Measurements from ENCODE around the gene GAB1.
A peak's percentile ranks its signal among the peaks of the same experiment; 100 is the strongest.

Gene GAB1

DNA sequence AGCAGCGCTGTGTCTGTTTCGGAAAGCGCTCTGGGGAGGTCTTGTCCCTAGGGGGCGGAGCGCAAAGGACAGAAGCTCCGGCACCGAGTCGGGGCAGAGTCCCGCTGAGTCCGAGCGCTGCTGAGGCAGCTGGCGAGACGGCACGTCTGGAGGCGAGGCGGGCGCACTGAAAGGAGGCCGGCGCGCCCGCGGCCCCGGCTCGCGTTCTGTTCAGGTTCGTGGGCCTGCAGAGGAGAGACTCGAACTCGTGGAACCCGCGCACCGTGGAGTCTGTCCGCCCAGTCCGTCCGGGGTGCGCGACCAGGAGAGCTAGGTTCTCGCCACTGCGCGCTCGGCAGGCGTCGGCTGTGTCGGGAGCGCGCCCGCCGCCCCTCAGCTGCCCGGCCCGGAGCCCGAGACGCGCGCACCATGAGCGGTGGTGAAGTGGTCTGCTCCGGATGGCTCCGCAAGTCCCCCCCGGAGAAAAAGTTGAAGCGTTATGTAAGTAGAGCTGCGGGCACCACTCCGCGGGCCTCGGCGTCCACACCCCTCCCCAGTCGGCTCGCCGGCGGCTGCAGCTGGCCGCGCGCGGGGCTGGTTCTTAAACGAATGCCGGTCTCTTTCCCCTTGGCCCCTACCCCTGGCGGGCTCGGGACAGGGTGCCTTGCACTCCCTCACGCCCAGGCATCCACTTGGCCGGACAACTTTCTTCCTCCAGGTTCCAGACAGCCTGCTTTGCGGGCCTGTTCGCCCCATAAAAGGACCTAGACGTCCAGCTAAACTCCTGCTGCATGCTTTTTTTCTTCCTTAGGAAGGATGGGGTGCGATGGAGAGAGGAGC lies at the start of gene GAB1:
Gene GAB1 (plus strand): TSS at position 96 of the 819 bp plus-strand sequence. CDS start 313 bp downstream, at position 409.
- peak in 42 of 56 donors; percentile 18 to 89 (median 71) for DNase-seq

DNA sequence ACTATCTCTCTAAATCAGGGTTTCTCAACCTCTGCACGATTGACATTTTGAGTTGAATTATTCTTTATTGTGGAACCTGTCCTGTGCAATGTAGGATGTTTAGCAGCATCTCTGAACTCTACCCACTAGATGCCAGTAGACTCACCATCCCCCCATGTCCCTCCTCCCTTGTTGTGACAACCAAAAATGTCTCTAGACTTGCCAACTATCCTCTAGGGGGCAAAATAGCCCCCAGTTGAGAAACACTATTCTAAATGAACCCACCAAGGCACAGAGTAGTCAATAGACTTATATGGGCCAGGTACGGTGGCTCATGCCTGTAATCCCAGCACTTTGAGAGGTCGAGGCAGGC lies 49.1 kb upstream of the GAB1 start:
- no peak for DNase-seq

DNA sequence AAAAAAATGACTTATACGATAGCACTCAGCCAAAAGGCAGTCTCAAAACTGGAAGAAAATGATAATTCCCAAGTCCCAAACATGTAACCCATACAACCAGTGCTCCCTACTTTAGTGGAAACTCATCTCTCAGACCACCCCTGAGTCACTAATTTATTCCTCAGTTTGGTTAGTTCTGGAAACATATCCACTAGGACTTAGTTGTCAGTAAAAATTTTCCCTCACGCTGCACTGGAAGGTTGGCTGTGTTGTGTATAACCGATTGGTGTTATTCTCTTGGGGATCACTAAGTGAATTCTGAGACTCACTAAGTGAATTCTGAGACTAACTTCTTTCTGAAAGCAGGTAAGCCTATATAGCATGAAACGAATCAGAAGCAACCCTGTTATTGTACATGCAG lies 48.5 kb upstream of the GAB1 start:
- DNase-seq: no peak

DNA sequence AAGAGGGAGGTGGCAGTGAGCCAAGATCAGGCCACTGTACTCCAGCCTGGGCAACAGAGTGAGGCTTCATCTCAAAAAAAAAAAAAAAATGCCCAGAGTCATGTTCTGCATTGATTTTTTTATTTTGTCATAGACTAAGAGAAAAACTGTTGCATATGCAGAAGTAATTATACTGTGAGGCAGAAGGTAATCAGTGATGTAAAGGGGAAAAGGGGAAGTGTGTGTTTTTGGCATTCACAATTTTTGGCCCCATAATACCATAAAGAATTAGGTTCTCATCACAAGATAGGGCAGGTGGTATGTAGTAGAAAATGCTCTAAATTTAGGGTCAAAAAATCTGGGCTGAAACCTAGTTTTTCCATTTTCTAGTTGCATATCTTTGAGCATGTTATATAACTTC lies 47.3 kb upstream of the GAB1 start:
- DNase-seq: no peak

DNA sequence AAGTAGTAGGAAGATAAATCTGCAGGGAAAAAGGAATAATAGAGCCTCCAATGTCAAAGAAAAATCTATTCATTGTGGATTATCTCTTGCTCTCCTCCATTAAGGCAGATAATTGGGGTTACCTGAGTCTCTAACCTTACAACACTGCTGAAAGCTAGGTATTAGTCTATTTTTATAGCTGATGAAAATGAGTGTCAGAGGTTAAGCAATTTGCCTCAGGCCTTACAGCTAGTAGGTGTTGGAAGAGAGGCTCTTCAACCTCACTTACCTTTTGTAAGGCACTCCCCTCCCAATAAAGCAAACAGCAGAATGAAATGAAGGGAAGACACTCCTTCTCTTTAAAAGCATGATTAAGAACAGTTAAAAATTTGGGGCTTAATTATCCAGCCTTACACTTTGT lies 45.4 kb upstream of the GAB1 start:
- no peak for DNase-seq

DNA sequence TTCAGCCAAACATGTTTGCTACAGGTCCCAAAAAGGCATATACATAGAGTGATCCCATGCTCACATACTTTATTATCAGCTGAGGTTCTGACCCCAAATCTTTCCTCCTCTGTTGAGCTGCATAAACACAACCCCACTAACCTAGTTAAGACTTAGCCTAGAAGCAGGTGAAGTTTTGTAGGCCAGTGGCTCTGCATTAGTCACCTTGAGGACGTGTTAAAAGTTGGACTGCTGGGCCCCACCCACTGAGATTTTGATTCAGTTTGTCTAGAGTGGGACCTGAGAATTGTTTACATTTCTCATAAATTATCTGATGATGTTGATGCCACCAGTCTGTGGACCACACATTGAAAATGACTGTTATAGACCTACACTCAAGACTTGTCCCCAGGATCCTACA lies 43.8 kb upstream of the GAB1 start:
- no peak for DNase-seq

DNA sequence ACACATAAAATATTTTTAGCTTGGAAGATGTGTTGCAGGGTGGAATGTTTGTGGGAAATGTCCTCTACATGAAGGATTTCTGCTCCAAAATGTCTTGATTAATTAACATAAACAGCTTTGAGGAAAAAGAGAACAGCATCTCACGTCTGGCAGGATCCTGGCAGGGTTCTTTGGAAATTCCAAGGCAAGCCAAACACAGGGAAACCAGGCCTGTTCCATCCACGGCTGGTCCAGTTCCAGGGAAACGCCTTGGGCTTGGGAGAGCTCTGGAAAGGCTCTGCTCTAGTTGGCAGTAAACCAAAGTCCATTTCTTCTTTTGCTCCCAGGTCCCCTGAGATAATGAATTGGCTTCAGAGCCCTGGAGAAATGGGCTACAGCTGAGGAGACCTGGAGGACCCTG lies 42.4 kb upstream of the GAB1 start:
- DNase-seq: peak in 13 of 56 donors; percentile 0 to 34 (median 4)

DNA sequence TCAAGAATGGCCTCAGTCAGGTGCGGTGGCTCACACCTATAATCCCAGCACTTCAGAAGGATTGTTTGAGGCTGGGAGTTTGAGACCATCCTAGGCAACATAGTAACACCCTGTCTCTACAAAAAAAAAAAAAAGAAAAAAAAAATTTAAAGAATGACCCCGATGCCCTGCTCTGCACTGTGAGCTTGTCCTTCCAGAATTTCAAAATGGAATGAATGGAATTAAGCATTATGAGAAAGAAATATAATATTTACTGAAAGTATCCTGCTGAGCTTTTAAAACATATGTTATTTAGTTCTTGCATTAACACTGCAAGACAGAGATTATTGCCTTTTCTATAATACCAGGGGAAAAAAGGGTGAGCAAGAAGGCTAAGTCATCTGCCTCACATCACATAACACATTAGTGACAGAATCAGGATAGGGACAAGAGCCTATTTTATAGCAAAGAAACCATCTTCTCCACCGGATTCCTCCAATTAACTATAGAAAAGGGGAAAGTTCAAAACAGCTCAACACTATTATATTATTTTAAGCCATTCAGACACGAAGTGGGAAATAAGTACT lies 41.9 kb upstream of the GAB1 start:
- no peak for DNase-seq

DNA sequence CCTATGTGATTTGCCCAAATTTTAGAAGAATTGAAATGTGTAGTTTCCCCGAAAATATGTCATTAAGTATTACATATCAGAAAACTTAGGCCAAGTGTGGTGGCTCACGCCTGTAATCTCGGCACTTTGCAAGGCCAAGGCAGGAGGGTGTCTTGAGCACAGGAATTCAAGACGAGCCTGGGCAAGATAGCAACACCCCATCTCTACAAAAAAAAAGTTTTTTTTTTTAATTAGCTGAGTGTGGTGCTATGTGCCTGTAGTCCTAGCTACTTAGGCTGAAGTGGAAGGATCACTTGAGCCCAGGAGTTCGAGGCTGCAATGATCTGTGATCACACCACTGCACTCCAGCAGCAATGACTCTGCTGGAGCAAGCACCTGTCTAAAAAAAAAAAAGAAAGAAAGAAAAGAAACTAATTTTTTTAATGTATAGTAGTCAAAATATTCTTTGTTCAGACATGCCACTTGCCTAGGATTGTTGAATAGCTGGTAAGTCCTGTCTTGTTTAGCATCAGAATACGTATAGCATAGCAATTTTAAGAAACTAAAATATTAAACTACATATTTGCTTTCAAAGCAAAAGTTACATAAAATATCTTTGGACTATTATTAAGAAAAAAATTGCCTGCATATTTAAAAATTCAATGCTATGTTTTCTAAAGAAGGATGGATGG lies 40.1 kb upstream of the GAB1 start:
- no peak for DNase-seq

DNA sequence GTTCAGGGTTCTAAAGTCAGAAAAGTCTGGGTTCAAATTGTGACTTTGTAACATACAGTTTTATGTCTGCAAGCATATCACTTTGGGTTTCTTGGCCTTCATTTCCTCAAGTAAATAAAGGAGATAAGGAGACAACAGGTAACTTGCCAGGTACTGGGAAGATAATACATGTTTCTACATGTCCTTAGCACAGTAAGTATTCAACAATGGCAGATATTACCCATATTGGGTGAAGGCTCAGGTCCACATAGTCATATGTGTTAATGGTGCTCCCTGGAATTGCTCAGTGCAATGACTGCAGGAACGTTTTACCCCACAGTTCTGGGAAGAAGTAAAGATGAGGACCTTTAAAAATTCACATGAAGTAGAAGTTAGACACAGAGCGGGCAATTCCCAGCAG lies 35.8 kb upstream of the GAB1 start:
- DNase-seq: no peak

DNA sequence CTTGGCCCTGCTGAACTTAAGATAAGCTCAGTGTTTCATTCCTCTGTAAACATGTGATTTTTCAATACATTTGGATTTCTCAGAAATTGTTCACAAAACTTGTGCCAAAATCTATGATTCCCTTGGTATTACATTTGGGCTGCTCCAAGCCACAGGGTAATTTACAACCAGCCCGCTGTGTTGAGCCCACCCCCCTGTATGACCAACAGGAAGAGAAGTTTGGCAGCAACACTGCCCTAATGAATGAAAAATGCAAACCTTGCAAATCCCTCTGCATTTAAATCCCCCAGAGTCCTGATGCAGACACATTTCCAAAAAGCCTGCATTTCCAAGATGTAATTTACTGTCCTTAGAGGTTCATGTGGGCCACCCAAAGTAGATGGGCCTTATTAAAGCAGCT lies 34.1 kb upstream of the GAB1 start:
- DNase-seq: no peak

DNA sequence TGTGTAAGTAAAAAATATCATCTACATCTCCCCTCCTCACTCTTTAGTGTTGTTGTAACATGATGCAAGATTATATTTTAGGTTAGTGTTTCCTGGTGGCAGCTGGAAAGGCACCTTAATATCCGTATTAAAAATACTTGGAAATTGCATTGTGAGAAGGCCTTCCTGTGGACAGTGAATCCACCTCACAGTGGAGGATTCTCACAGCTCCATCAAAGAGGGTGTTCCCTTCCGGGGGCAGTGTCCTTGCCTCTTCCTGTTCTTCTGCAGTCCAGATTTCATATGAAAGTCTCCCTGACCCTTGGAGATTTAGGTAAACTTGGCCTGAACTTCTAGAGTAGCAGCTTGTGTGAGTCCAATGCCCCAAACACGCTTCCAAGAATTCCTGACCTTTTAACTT lies 29.9 kb upstream of the GAB1 start:
- DNase-seq: no peak

DNA sequence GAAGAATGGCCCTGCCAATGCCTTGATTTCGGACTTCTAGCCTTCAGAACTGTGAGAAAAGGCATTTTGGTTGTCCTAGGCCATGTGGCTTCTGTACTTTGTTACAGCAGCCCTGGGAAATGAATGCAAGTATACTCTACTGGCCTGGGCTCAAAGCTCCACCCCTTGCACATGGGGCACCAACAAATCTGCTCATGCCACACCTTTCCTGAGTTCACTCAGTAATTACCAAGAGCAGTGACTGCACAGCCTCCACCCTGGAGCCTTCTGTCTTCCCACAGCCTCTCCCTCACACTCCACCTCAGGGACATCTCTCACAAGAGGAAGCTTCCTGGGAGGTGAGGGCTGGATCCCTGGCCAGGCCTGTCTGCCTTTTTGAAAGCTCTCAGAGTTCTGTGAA lies 29.1 kb upstream of the GAB1 start:
- no peak for DNase-seq

DNA sequence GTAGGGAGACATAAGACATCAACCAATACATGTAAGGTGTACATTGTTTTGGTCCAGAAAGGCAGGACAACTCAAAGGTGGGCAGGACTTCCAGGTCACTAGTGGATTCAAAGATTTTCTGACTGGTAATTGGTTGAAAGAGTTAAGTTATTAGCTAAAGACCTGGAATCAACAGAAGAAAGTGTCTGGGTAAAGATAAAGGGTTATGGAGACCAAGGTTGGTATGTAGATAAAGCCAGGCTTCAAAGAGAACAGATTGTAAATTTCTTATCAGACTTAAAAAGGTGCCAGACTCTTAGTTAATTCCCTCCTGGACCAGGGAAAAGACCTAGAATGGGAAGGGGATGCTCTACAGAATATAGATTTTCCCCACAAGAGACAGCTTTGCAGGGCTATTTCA lies 28.3 kb upstream of the GAB1 start:
- DNase-seq: no peak

DNA sequence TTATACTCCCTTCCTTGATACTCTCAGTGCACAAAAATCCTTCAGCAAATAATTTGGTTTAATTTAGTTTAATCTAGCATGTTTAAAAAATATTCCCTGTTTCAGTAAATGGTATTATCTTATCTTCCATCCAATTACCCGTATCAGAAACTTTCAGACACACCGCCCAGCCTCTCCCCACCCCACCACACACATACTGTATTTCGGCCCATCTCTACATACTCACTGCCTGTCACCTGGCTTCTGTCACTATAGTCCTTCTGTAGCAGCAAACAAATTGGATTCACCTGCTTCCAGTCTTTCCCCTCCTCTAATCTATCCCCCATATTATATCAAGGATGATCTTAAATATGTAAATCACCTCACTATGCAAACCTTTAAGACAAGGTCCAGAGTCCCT lies 24.8 kb upstream of the GAB1 start:
- no peak for DNase-seq

DNA sequence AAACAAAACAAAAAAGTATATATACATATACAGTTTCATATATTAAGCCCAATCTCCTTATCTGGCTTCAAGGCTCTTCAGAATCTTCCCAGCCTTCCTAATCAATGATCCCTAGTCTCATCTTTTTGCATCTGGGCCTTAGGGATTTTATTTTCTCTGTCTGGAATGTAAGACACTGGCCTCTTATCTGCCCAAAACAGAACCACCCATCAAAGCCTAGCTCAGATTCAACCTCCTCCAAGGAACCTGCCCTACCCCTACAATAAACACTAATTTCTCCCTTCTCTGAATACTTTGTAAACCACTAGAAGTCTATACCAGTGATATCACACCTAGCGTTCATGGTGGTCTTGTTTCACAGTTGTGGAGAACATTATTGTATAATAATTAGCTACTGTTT lies 23.2 kb upstream of the GAB1 start:
- no peak for DNase-seq

DNA sequence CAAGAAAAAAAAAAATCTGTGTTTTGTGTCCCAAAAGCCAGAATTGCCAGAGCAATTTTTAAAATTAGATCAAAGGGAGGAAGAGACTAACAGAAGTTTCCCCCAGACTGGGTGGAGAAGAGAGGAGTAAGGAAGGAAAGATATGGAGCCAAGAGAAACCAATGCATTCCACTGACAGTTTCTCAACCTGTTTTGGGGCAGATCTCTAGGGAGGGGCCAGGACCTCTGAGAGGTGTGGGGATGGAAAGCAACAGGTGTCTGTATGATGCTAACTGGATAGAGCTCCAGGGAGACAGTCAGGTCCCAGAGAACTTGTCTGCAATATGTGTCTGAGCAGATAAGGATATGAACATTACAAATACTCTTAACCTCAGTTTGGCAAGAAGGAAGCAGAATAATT lies 22.7 kb upstream of the GAB1 start:
- DNase-seq: no peak

DNA sequence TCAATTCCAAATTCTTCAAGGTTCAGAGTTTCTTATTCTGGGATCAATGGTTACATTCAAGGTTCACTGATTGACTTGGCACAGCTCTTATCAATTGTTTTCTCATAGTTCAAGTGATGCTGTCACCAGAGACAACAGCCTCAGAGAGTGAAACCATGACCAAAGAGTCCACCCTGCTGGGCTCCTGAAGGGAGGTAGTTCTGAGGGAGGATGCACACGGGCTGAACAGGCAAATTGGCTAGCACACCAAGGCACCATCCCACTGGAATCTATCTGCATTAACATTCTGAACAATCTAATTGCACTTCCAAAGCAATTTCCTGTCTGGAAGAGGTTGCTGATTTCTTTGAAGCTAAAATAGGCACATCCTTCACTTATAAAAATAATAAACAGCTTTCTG lies 16.6 kb upstream of the GAB1 start:
- no peak for DNase-seq

DNA sequence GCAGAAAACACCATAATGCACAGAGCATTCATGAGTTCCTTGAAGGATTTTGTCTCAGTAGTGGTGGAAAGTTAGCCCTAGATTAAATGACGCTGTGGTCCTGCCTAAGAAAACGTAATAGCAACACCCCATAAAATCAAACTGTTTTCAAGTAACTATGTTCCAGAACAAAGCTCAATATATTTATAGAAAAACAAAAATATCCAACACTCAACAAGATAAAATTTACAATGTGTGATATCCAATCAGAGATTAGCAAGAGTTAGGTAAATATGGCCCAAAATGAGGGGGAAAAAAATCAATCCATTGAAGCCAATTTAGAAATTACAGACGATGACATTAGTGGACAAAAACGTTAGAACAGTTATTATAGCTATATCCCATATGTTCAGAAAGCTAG lies 9.9 kb upstream of the GAB1 start:
- DNase-seq: no peak

DNA sequence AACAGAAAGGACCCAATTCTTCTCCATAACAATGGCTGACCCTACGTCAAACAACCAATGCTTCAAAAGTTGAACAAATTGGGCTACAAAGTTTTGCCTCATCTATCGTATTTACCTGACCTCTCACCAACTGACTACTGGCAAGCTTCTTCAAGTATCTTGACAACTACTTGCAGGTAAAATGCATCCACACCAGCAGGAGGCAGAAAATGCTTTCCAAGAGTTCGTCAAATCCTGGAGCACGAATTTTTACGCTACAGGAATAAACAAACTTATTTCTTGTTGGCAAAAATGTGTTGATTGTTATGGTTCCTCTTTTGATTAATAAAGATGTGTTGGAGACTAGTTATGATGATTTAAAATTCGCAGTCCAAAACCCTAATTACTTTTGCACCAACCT lies 6.7 kb upstream of the GAB1 start:
- DNase-seq: no peak

DNA sequence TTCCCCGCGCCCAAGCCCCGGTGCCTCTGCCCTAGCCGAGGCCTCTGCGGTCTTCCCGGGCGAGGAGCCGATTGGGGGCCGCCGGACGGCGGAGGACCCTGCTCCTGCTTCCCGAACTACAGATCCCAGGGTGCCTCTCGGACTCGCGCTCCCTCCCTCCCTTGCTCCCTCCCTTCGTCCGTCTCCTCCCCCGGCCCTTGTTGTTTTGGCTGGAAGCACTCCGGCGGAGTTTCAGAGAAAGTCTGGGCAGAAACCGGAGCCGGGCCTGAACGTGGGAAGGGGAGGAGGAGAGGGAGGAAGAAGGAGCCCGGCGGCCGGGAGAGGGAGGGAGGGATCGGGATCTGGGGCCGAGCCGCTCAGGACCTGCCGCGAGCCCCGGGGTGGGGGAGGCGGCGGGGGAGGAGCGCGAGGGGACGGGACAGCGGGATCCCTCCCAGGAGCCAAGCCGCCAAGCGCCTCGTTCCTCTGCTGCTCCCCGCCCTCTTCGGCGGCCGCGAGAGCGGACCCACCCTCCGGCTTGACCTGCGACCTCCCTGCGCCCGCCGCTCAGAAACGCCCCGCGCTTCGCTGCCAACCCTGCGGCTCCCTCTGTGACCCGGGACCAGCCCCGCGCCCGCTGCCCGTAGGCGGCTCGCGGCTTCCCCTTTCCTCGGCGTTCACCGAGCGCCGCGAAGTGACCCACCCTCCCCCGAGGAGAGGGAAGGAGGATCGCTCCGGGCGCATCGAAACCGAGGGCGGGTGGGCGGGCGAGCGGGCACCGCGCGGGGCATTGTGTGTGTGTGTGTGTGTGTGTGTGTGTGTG lies 496 bp upstream of the GAB1 start:
- peak; percentile 18 to 99 (median 90) for DNase-seq

Measured in nucleus accumbens (tissue), 56 donors.